Nephron progenitor cell (in vitro differentiated cells): ENCODE measurements around the gene PLPP7.

Experiments used
- DNase-seq: peaks from one replicate; pipeline ENCODE4 v3.0.0; 2021
- H3K27ac Mint-ChIP-seq: 2 replicates; pipeline ENCODE4 v1.8.0; 2021; ENCODE audit warnings: mild to moderate bottlenecking, moderate library complexity, mixed read lengths
- H3K27me3 Mint-ChIP-seq: 2 replicates; pipeline ENCODE4 v1.8.0; 2021; ENCODE audit warnings: mild to moderate bottlenecking, low read depth, mixed read lengths; ENCODE audit not compliant: poor library complexity
- H3K36me3 Mint-ChIP-seq: 2 replicates; pipeline ENCODE4 v1.8.0; 2021; ENCODE audit warnings: low read depth, mixed read lengths
- H3K4me1 Mint-ChIP-seq: 2 replicates; pipeline ENCODE4 v1.8.0; 2021; ENCODE audit warnings: mixed read lengths
- H3K4me3 Mint-ChIP-seq: 2 replicates; pipeline ENCODE4 v1.8.0; 2021; ENCODE audit warnings: mild to moderate bottlenecking, moderate library complexity, mixed read lengths
- H3K9me3 Mint-ChIP-seq: 2 replicates; pipeline ENCODE4 v1.8.0; 2021; ENCODE audit warnings: mild to moderate bottlenecking, moderate library complexity, mixed read lengths
- TF ChIP-seq, protein P1 (sequence below): fragments of 200-600 bp; sonication (generic); IDR thresholded peaks from 2 replicates; pipeline ENCODE4 v1.5.0; 2021; ENCODE audit warnings: antibody characterized with exemption

PLPP7 gene

GRCh38 chr9:131276891-131277286, 12.6 kb upstream of the PLPP7 start:
- Mint-ChIP-seq H3K4me3 (no peak overlapping the region), H3K9me3 (no peaks in the 10 kb centered on the region), H3K36me3 (no peaks in the 10 kb centered on the region), H3K4me1 (peaks cover 50% of the 10 kb centered on the region), H3K27me3 (peaks cover 62% of the 10 kb centered on the region), H3K27ac (no peak overlapping the region)
- DNase-seq: peak; percentile 59
- TF ChIP-seq, protein P1, sequence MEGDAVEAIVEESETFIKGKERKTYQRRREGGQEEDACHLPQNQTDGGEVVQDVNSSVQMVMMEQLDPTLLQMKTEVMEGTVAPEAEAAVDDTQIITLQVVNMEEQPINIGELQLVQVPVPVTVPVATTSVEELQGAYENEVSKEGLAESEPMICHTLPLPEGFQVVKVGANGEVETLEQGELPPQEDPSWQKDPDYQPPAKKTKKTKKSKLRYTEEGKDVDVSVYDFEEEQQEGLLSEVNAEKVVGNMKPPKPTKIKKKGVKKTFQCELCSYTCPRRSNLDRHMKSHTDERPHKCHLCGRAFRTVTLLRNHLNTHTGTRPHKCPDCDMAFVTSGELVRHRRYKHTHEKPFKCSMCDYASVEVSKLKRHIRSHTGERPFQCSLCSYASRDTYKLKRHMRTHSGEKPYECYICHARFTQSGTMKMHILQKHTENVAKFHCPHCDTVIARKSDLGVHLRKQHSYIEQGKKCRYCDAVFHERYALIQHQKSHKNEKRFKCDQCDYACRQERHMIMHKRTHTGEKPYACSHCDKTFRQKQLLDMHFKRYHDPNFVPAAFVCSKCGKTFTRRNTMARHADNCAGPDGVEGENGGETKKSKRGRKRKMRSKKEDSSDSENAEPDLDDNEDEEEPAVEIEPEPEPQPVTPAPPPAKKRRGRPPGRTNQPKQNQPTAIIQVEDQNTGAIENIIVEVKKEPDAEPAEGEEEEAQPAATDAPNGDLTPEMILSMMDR: no peak

GRCh38 chr9:131277287-131277909, 12.1 kb upstream of the PLPP7 start:
- Mint-ChIP-seq H3K27me3 (peaks cover 64% of the 10 kb centered on the region), H3K4me3 (no peak overlapping the region), H3K4me1 (peaks cover 55% of the 10 kb centered on the region)

GRCh38 chr9:131277910-131278701, 11.4 kb upstream of the PLPP7 start:
- H3K4me3 Mint-ChIP-seq: peak overlapping the region; percentile 83
- peaks cover 55% of the 10 kb centered on the region for H3K4me1 Mint-ChIP-seq
- no peak overlapping the region for H3K27ac Mint-ChIP-seq
- no peaks in the 10 kb centered on the region for H3K9me3 Mint-ChIP-seq
- peaks cover 62% of the 10 kb centered on the region for H3K27me3 Mint-ChIP-seq
- DNase-seq: peak; percentile 77
- TF ChIP-seq, protein P1: no peak
- H3K36me3 Mint-ChIP-seq: no peaks in the 10 kb centered on the region

More at GRCh38 chr9:131277287-131277909, 12.1 kb upstream of the PLPP7 start:
- Mint-ChIP-seq H3K9me3 (no peaks in the 10 kb centered on the region), H3K27ac (no peak overlapping the region), H3K36me3 (no peaks in the 10 kb centered on the region)
- no peak for DNase-seq
- TF ChIP-seq, protein P1: no peak

GRCh38 chr9:131278702-131279111, 10.8 kb upstream of the PLPP7 start:
- Mint-ChIP-seq H3K27ac (no peak overlapping the region), H3K4me1 (peaks cover 49% of the 10 kb centered on the region), H3K27me3 (peaks cover 63% of the 10 kb centered on the region), H3K4me3 (peak overlapping the region; percentile 57), H3K9me3 (no peaks in the 10 kb centered on the region), H3K36me3 (no peaks in the 10 kb centered on the region)
- TF ChIP-seq, protein P1: no peak
- no peak for DNase-seq

GRCh38 chr9:131279196-131279862, 10.2 kb upstream of the PLPP7 start:
- Mint-ChIP-seq H3K36me3 (no peaks in the 10 kb centered on the region), H3K27ac (no peak overlapping the region), H3K4me1 (peaks cover 43% of the 10 kb centered on the region), H3K27me3 (peaks cover 63% of the 10 kb centered on the region), H3K9me3 (no peaks in the 10 kb centered on the region), H3K4me3 (peak overlapping the region; percentile 57)
- TF ChIP-seq, protein P1: no peak
- DNase-seq: no peak
